HCT116 (cell line): ENCODE data around the gene CASTOR1. TPM values are rescaled to one million over a fixed set of nuclear protein-coding genes. Genes with fewer than 3 reads are reported as not detected.

Experiments used
- ATAC-seq: fragments of 200-7000 bp; cut with Tn5 transposase; 2 replicates; pipeline ENCODE4 v1.9.1; 2020; ENCODE audit warnings: mild to moderate bottlenecking, moderate library complexity
- BruUV-seq: library from RNA; stranded (reverse); fragments of 400-500 nt; replicated peaks from 2 replicates; lab custom pipeline; 2021; lab: Mats Ljungman, UMichigan
- CTCF ChIA-PET: fragments of 300-600 bp; sonication (Branson Sonifier 250); formaldehyde crosslinking; loops from one replicate; lab custom pipeline; 2021; ENCODE audit warnings: antibody characterized with exemption; lab: Charles Lee
- POLR2A ChIA-PET: fragments of 300-600, 350-600 bp; sonication (Branson Sonifier 250); formaldehyde crosslinking; loops from one replicate; lab custom pipeline; 2021; ENCODE audit warnings: antibody characterized with exemption; lab: Charles Lee
- RAD21 ChIA-PET, 2 experiments: fragments of 300-600 bp; sonication (Branson Sonifier 250); formaldehyde crosslinking; loops; one replicate each; lab custom pipeline; 2023; ENCODE audit warnings: low total read pairs in 2 of 2; ENCODE audit not compliant: uncharacterized antibody in 2 of 2, unreplicated experiment in 2 of 2, low non-redundant PET in 1 of 2; lab: Charles Lee
- DNase-seq: peaks from one replicate; pipeline ENCODE4 v3.0.0-alpha.2; 2010; ENCODE audit warnings: low read depth, low spot score
- H2AFZ ChIP-seq: fragments of 200-600 bp; shearing (Covaris generic), sonication (generic); 2 replicates; pipeline ENCODE4 v1.6.1; 2017; ENCODE audit warnings: low read depth, mixed run types, mixed read lengths, antibody characterized with exemption, low read length; ENCODE audit not compliant: poor library complexity, severe bottlenecking
- H3K27ac ChIP-seq: 2 replicates; pipeline ENCODE4 v1.5.1; 2012; ENCODE audit warnings: low read depth, low read length
- H3K27me3 ChIP-seq: fragments of 200-600 bp; sonication (generic); 2 replicates; pipeline ENCODE4 v1.6.1; 2016; ENCODE audit warnings: mixed run types, low read length, mixed read lengths; ENCODE audit not compliant: insufficient read depth
- H3K36me3 ChIP-seq, 2 experiments: fragments of 200-500 bp in 1 of 2; fragments of 200-600 bp in 1 of 2; sonication (Bioruptor generic) in 1 of 2; sonication (generic) in 1 of 2; 2 replicates each; pipeline versions ENCODE4 v1.5.1 to v1.6.1; 2014 to 2016; ENCODE audit warnings: low read length in 2 of 2, inconsistent platforms in 1 of 2, mixed read lengths in 1 of 2, mixed run types in 1 of 2; ENCODE audit not compliant: insufficient read depth in 2 of 2, control insufficient read depth in 1 of 2
- H3K4me1 ChIP-seq, 2 experiments: fragments of 200-600 bp in 1 of 2; sonication (generic) in 1 of 2; 2 replicates each; pipeline versions ENCODE4 v1.5.1 to v1.6.1; 2012 to 2017; ENCODE audit warnings: low read length in 2 of 2, inconsistent platforms in 1 of 2, mild to moderate bottlenecking in 1 of 2, mixed read lengths in 1 of 2, mixed run types in 1 of 2, moderate library complexity in 1 of 2; ENCODE audit not compliant: insufficient read depth in 2 of 2, control insufficient read depth in 1 of 2
- H3K4me2 ChIP-seq: fragments of 200-600 bp; sonication (generic); 2 replicates; pipeline ENCODE4 v1.6.1; 2017; ENCODE audit warnings: mixed run types, low read length, mixed read lengths
- H3K4me3 ChIP-seq, 2 experiments: fragments of 200-600 bp in 1 of 2; sonication (generic) in 1 of 2; replicated peaks in 1 of 2; 2 replicates each; pipeline ENCODE4 v1.5.1; 2011 to 2016; ENCODE audit warnings: low read length in 2 of 2, control low read depth in 1 of 2, low read depth in 1 of 2, mild to moderate bottlenecking in 1 of 2, mixed read lengths in 1 of 2, mixed run types in 1 of 2
- H3K79me2 ChIP-seq: fragments of 200-600 bp; sonication (generic); 2 replicates; pipeline ENCODE4 v1.6.1; 2017; ENCODE audit warnings: mild to moderate bottlenecking, mixed run types, low read length, moderate library complexity, mixed read lengths; ENCODE audit not compliant: insufficient read depth
- H3K9ac ChIP-seq: fragments of 200-600 bp; sonication (generic); 2 replicates; pipeline ENCODE4 v1.6.1; 2016; ENCODE audit warnings: low read length, mixed read lengths
- H3K9me2 ChIP-seq: fragments of 200-600 bp; sonication (generic), shearing (Covaris generic); 2 replicates; pipeline ENCODE4 v1.6.1; 2017; ENCODE audit warnings: mixed run types, mild to moderate bottlenecking, moderate library complexity; ENCODE audit not compliant: insufficient read depth
- H3K9me3 ChIP-seq, 2 experiments: fragments of 200-500 bp in 1 of 2; fragments of 200-600 bp in 1 of 2; sonication (Bioruptor generic) in 1 of 2; sonication (generic) in 1 of 2; 2 replicates each; pipeline ENCODE4 v1.6.1; 2014 to 2017; ENCODE audit warnings: low read length in 2 of 2, mixed read lengths in 2 of 2, inconsistent platforms in 1 of 2, low read depth in 1 of 2, mild to moderate bottlenecking in 1 of 2, mixed run types in 1 of 2, moderate library complexity in 1 of 2; ENCODE audit not compliant: control insufficient read depth in 1 of 2, insufficient read depth in 1 of 2
- H4K20me1 ChIP-seq: fragments of 200-600 bp; sonication (generic), shearing (Covaris generic); 2 replicates; pipeline ENCODE4 v1.6.1; 2017; ENCODE audit warnings: mixed run types, mild to moderate bottlenecking, moderate library complexity; ENCODE audit not compliant: insufficient read depth
- CBX3 ChIP-seq: IDR thresholded peaks from 2 replicates; pipeline ENCODE4 v1.6.1; 2012; ENCODE audit warnings: low read depth
- CEBPB ChIP-seq: IDR thresholded peaks from 2 replicates; pipeline ENCODE4 v1.6.1; 2012; ENCODE audit warnings: low read depth
- CTCF ChIP-seq, 3 experiments: fragments of 200-600 bp in 1 of 3; sonication (generic) in 1 of 3; IDR thresholded peaks in 2 of 3; conservative IDR thresholded peaks in 1 of 3; 2 replicates each; pipeline ENCODE4 v1.5.1; 2012 to 2017; ENCODE audit warnings: low read depth in 2 of 3, low read length in 2 of 3, antibody characterized with exemption in 1 of 3, borderline replicate concordance in 1 of 3, control low read depth in 1 of 3, mild to moderate bottlenecking in 1 of 3, mixed read lengths in 1 of 3, mixed run types in 1 of 3, moderate library complexity in 1 of 3; ENCODE audit not compliant: insufficient read depth in 1 of 3
- EGR1 ChIP-seq: IDR thresholded peaks from 2 replicates; pipeline ENCODE4 v1.6.1; 2012; ENCODE audit warnings: low read depth
- ELF1 ChIP-seq: IDR thresholded peaks from 2 replicates; pipeline ENCODE4 v1.6.1; 2012; ENCODE audit warnings: low read depth, borderline replicate concordance
- EZH2 ChIP-seq: fragments of 200-600 bp; sonication (generic); IDR thresholded peaks from 2 replicates; pipeline ENCODE4 v1.6.1; 2017; ENCODE audit warnings: antibody characterized with exemption, mixed run types
- EZH2phosphoT487 ChIP-seq: fragments of 200-600 bp; IDR thresholded peaks from 2 replicates; pipeline ENCODE4 v1.6.1; 2018; ENCODE audit warnings: antibody characterized with exemption, borderline replicate concordance
- FOSL1 ChIP-seq: IDR thresholded peaks from 2 replicates; pipeline ENCODE4 v1.6.1; 2012; ENCODE audit warnings: low read depth
- JUND ChIP-seq: IDR thresholded peaks from 2 replicates; pipeline ENCODE4 v1.6.1; 2012
- POLR2A ChIP-seq: IDR thresholded peaks from 2 replicates; pipeline ENCODE4 v1.7.0; 2011; ENCODE audit warnings: borderline replicate concordance; ENCODE audit not compliant: insufficient read depth, insufficient read length; ENCODE audit errors: extremely low read depth
- POLR2AphosphoS5 ChIP-seq: IDR thresholded peaks from 2 replicates; pipeline ENCODE4 v1.6.1; 2011; ENCODE audit warnings: mild to moderate bottlenecking, low read depth, low read length, moderate library complexity
- SIN3A ChIP-seq: IDR thresholded peaks from 2 replicates; pipeline ENCODE4 v1.6.1; 2012; ENCODE audit warnings: low read depth
- SP1 ChIP-seq: IDR thresholded peaks from 2 replicates; pipeline ENCODE4 v1.6.1; 2012; ENCODE audit warnings: low read depth
- SRF ChIP-seq: IDR thresholded peaks from 2 replicates; pipeline ENCODE4 v1.6.1; 2012; ENCODE audit warnings: low read depth
- TCF7L2 ChIP-seq: IDR thresholded peaks from 2 replicates; pipeline ENCODE4 v1.7.0; 2011; ENCODE audit warnings: borderline replicate concordance, inconsistent platforms; ENCODE audit not compliant: insufficient read depth, insufficient read length; ENCODE audit errors: extremely low read depth
- YY1 ChIP-seq: IDR thresholded peaks from 2 replicates; pipeline ENCODE4 v1.6.1; 2011; ENCODE audit warnings: low read length, low read depth, moderate library complexity, mild to moderate bottlenecking; ENCODE audit not compliant: insufficient replicate concordance; ENCODE audit errors: extremely low read depth
- ZFX ChIP-seq: fragments of 450-650 bp; IDR thresholded peaks from 2 replicates; pipeline ENCODE4 v1.6.1; 2017
- ZNF274 ChIP-seq: fragments of 200-500 bp; sonication (Bioruptor generic); IDR thresholded peaks from 2 replicates; pipeline ENCODE4 v1.6.1; 2014; ENCODE audit warnings: mild to moderate bottlenecking, low read depth, low read length, inconsistent platforms
- intact Hi-C: fragments of 100-400 bp; cut with micrococcal nuclease; formaldehyde crosslinking; loops from 2 replicates; pipeline ENCODE4 v1.10.0; 2022
- total RNA-seq: library from RNA; stranded (reverse); gene quantifications from one replicate; pipeline ENCODE4 v1.2.1, GENCODE V29; 2021; ENCODE audit not compliant: unreplicated experiment

The CASTOR1 gene
- total RNA-seq, 1 experiment from 2014 or later = 6.5 TPM

GRCh38 chr22:30318799-30319419, 29.6 kb upstream of the CASTOR1 start:
- no peaks in the 10 kb centered on the region for H3K36me3 ChIP-seq
- CTCF ChIA-PET = no interaction called here
- POLR2A ChIA-PET = interaction anchor here (0.9 kb wide), 1 partner anchor 9 kb away, joined by 3 read pairs; no protein-coding TSS in a partner anchor
- intact Hi-C loops = no loop called here
- H3K27ac ChIP-seq = no peak overlapping the region
- peaks cover 5% of the 10 kb centered on the region; the same call in 1 of the 2 replicates for H3K79me2 ChIP-seq
- ATAC-seq (peak; percentile 63), DNase-seq (no peak)
- no TSS peak for BruUV-seq
- H3K4me2 ChIP-seq = no peak overlapping the region
- H2AFZ ChIP-seq = no peak overlapping the region
- no peak for TF ChIP-seq YY1
- no peak for TF ChIP-seq CBX3
- TF ChIP-seq ZFX = no peak
- TF ChIP-seq CTCF (IDR thresholded peaks at IDR 0.05 in 2 of 3, conservative IDR thresholded peaks at IDR 0.05 in 1 of 3; ENCODE audit: borderline replicate concordance in 1 of 3, insufficient read depth in 1 of 3, low read depth in 2 of 3, low read length in 2 of 3) = no peak
- TF ChIP-seq CEBPB = no peak
- no peak for TF ChIP-seq EZH2
- TF ChIP-seq POLR2A = no peak
- TF ChIP-seq EGR1 = no peak
- no peak overlapping the region for H3K9ac ChIP-seq
- H3K4me1 ChIP-seq = peaks cover 10 to 22% of the 10 kb centered on the region in 2 experiments
- H3K4me3 ChIP-seq = no peak overlapping the region
- H4K20me1 ChIP-seq = no peaks in the 10 kb centered on the region
- no peaks in the 10 kb centered on the region for H3K27me3 ChIP-seq
- RAD21 ChIA-PET = no interaction called here
- no peaks in the 10 kb centered on the region for H3K9me3 ChIP-seq
- no peaks in the 10 kb centered on the region for H3K9me2 ChIP-seq

GRCh38 chr22:30317778-30318177, 28.5 kb upstream of the CASTOR1 start:
- no peak overlapping the region for H3K9ac ChIP-seq
- no peak overlapping the region for H3K27ac ChIP-seq
- no TSS peak for BruUV-seq
- H4K20me1 ChIP-seq = no peaks in the 10 kb centered on the region
- no peak overlapping the region for H3K4me2 ChIP-seq
- no peaks in the 10 kb centered on the region for H3K9me3 ChIP-seq
- H3K4me3 ChIP-seq = no peak overlapping the region
- ATAC-seq = no peak
- no peaks in the 10 kb centered on the region for H3K27me3 ChIP-seq
- no peak overlapping the region for H2AFZ ChIP-seq
- intact Hi-C loops = no loop called here
- RAD21 ChIA-PET = no interaction called here
- peaks cover 13 to 32% of the 10 kb centered on the region in 2 experiments for H3K4me1 ChIP-seq
- POLR2A ChIA-PET = interaction anchor here (0.9 to 1.0 kb wide), 2 partner anchors 9 to 85 kb away, joined by 3 read pairs; partner anchors contain the start of gene TBC1D10A
- peaks cover 6% of the 10 kb centered on the region; the same call in 1 of the 2 replicates for H3K79me2 ChIP-seq
- DNase-seq = no peak
- H3K9me2 ChIP-seq = no peaks in the 10 kb centered on the region
- no peaks in the 10 kb centered on the region for H3K36me3 ChIP-seq
- CTCF ChIA-PET = no interaction called here
- TF ChIP-seq SRF = no peak
- no peak for TF ChIP-seq SIN3A
- TF ChIP-seq YY1 = no peak
- TF ChIP-seq JUND = no peak
- no peak for TF ChIP-seq ZFX
- no peak for TF ChIP-seq POLR2AphosphoS5
- TF ChIP-seq ZNF274 = no peak
- no peak for TF ChIP-seq FOSL1
- TF ChIP-seq CEBPB = no peak
- TF ChIP-seq POLR2A = no peak
- no peak for TF ChIP-seq EZH2phosphoT487
- TF ChIP-seq TCF7L2 = no peak
- no peak for TF ChIP-seq ELF1
- TF ChIP-seq CBX3 = no peak
- TF ChIP-seq SP1 = no peak
